Body of pancreas (tissue), 4 donors: ENCODE measurements around the gene TTC33.
"Not testable (repeated sequence)": the region's sequence is repeated elsewhere in the genome, so short reads cannot be mapped to it uniquely, and the experiment has no call there.

Source experiments
- POLR2A ChIP-seq, 3 donors: fragments of 450-650 bp; IDR thresholded peaks; one replicate each; pipeline ENCODE4 v1.6.1; 2016; ENCODE audit warnings: antibody characterized with exemption in 3 of 3, mild to moderate bottlenecking in 2 of 3
- TF ChIP-seq, protein P1 (sequence below), 7 experiments: fragments of 450-650 bp in 4 of 7; fragments of 200-600 bp in 3 of 7; sonication (generic) in 3 of 7; IDR thresholded peaks; one replicate each; pipeline ENCODE4 v1.5.1; 2016 to 2019; ENCODE audit warnings: antibody characterized with exemption in 7 of 7

DNA sequence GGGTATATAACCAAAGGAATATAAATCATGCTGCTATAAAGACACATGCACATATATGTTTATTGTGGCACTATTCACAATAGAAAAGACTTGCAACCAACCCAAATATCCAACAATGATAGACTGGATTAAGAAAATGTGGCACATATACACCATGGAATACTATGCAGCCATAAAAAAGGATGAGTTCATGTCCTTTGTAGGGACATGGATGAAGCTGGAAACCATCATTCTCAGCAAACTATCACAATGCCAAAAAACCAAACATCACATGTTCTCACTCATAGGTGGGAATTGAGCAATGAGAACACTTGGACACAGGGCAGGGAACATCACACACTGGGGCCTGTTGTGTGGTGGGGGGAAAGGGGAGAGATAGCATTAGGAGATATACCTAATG, 45.2 kb downstream of the TTC33 start:
- not testable (repeated sequence) for TF ChIP-seq POLR2A (IDR thresholded peaks at IDR 0.05)
- TF ChIP-seq, protein P1, sequence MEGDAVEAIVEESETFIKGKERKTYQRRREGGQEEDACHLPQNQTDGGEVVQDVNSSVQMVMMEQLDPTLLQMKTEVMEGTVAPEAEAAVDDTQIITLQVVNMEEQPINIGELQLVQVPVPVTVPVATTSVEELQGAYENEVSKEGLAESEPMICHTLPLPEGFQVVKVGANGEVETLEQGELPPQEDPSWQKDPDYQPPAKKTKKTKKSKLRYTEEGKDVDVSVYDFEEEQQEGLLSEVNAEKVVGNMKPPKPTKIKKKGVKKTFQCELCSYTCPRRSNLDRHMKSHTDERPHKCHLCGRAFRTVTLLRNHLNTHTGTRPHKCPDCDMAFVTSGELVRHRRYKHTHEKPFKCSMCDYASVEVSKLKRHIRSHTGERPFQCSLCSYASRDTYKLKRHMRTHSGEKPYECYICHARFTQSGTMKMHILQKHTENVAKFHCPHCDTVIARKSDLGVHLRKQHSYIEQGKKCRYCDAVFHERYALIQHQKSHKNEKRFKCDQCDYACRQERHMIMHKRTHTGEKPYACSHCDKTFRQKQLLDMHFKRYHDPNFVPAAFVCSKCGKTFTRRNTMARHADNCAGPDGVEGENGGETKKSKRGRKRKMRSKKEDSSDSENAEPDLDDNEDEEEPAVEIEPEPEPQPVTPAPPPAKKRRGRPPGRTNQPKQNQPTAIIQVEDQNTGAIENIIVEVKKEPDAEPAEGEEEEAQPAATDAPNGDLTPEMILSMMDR (IDR thresholded peaks at IDR 0.05) = not testable (repeated sequence)
